HG03108 (cell line): Measurements from ENCODE around the gene CHRDL1.

ENCODE experiments used
- ATAC-seq: cut with Tn5 transposase; IDR thresholded peaks from one replicate; pipeline ENCODE4 v1.9.1; 2021; ENCODE audit warnings: moderate library complexity; ENCODE audit not compliant: unreplicated experiment

CHRDL1 gene

GRCh38 chrX:110743679-110744340 is 51.8 kb downstream of the CHRDL1 start:
- no peak for ATAC-seq

DNA sequence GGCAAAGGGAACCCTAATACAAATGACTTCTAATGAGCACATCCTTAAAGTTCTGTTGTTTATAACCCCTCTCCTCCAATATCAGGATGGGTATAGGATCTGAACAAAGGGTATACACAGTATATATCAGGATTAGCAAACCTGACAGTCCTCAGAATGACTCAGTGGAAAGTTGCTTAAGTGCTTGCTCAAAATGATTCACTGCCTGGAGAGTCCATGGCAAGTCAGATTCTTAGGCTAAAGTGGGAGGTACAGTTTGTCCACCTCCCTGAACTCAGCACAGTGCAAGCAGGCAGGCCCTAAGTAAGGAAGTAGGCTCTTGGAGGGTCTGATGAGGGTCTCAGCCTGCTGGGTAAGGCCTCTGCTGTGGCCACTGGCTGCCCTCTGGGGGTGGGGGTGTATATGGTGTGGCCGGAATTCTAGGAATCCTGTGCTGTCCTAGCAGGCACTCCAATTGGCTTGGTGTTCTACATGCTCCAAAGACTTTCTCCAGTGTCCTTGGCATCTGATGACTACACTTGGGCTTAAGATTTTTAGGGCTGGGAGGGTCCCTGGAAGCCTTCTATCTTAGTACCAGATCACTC is 54.3 kb downstream of the CHRDL1 start:
- no peak for ATAC-seq

GRCh38 chrX:110734894-110735541 is 60.6 kb downstream of the CHRDL1 start:
- ATAC-seq = no peak

DNA sequence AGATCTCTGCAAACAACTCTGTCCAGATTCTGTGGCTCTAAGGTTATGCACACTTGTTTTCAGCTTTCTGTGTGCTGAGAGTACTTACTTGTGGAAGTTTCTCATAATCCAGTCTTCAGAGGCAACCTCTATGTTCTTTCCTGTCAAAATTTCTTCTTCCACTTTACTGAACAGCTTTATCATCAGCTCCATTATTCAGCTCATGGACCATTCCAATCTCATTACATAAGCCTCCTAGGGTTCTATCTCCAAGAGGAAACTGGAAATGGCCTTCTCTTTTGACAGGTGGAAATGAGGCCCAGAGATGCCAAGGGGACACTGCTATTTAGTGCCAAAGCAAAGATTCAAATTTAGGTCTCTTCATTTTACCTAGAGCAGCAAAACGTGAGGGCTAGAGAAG is 61.3 kb downstream of the CHRDL1 start:
- no peak for ATAC-seq

DNA sequence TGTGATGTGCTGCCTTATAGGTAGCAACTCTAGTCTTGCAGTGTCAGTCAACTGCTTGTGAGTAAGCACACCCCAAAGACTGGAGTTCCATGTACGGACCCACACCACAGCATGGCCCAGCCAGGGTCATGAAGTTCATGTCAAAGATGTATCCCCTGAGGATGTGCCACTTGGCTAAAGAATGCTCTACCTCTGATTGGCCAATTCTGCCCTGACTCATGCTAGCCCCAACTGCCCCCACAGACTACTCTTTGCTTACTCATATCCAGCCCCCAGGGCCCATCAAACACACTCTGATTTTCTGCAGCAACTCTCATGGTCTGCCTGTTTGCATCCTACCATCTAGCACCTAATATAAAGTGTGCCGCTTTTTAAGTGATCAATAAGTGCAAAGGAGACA is 62.5 kb downstream of the CHRDL1 start:
- ATAC-seq = no peak

- no peak for ATAC-seq
Measured at GRCh38 chrX:110732266-110732665, 63.4 kb downstream of the CHRDL1 start.

- ATAC-seq = no peak
Measured at GRCh38 chrX:110723844-110724243, 71.8 kb downstream of the CHRDL1 start.

- ATAC-seq = no peak
Measured at GRCh38 chrX:110722135-110722534, 73.5 kb downstream of the CHRDL1 start.

DNA sequence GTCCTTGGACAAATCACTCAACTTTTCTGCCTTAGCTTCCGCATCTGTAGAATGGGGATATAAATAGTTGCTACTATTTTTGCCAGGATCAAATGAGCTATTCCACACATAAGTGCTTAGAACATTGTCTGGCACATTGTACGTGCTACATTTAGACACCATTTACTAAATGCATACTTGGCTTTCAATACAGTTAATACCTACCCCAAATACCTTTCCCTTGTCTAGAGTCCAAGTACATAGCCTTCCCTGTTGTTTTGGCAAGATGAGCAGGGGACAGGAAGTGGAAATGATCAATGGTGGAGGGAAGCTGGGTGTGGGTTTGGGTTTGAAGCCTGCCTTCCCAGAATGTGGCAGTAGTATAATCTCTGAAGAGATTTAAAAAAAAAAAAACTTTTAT is 82.0 kb downstream of the CHRDL1 start:
- ATAC-seq = no peak

DNA sequence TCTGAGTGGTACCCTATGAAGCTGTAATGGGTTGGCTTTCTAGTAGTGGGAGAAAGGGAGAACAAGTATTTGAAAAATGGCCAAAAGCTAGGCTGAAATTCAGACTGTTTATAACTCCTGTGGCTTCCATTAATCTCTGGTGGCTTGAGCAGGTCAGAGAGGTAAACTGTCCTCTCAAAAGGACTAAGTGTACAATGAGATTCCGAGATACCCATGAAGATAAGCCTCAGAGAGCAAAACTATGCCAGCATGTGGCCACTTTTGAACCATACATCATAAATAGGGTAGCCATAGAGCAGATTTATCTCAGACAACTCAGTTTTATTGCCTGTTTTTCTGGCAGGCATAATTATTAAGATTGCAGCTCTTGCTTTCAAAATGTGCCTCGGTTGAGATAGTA is 89.2 kb downstream of the CHRDL1 start:
- no peak for ATAC-seq

DNA sequence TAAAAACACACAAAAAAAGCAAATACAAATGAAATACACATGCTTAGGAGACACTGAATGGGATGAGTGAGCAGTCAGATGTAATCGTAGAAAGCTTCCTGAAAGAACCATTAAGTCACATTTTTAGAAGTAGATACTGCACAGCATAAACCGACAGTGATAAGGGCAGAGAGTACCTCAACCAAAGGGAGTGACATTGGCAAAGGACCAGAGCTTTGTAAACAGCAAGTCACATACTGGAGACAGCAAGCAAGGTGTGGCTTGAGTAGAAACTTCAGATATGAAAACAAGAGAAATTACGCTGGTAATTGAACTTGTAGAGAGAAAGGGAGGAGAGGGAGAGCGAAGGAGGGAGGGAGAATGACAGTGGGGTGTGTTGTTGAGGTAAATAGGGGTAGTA is 92.0 kb downstream of the CHRDL1 start:
- ATAC-seq = no peak

DNA sequence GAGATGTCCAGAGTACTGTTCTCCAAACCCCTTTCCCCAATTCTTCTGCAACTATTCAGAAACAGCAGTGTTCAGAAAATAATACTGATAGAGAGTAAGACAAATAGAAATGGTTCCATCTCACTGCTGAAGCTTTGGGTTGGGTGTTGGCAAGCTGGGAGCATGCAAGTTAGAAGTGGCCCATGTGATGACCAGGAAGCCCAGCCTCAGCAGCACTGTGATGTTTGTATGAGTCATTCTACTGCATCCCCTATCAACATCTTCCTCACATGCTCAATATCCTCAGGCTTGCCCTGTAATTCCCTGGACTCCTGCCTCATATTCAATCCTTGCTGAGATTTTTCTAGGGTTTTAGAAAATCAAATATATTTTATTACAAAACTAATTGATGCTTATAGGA is 96.5 kb downstream of the CHRDL1 start:
- ATAC-seq = peak; percentile 16

- peak; percentile 56 for ATAC-seq
Measured at GRCh38 chrX:110698696-110699095, 96.9 kb downstream of the CHRDL1 start.

DNA sequence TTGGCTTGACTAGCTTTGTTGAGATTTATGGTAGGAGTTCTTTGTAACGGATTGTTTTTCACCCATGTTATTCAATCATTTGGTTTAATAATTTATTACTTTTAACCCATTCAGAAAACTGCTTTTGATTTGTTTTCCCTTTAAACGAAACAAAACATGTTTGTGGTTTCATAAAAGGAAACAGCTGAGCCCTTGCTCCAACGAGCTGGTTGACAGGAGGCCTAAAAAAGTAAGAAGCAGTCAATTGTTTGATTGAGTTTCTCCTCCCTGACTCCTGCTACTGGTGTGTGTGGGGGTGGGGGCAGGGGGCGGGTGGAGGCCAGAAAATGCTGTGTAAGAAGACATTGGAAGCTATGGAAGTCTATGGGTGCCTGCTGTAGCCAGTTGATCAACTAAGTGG is 102.8 kb downstream of the CHRDL1 start:
- no peak for ATAC-seq

DNA sequence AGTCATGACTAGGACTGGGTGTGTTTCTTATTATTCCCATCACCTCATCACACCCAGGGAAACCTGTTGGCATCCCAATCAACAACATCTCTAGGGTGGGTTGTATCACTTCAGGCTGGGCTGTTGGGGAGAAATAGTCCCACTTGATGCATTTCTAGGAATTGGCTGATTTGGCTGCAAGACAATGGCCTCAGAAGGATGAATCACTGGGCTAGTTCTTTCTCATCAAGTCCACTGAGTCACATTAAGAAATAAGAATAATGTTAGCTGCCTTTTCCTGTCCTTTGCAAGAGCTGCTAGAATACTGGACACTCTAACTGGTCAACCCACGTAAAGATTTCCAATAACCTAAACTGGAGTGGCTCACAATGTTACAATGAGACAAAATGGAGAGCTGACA is 104.2 kb downstream of the CHRDL1 start:
- ATAC-seq = no peak

DNA sequence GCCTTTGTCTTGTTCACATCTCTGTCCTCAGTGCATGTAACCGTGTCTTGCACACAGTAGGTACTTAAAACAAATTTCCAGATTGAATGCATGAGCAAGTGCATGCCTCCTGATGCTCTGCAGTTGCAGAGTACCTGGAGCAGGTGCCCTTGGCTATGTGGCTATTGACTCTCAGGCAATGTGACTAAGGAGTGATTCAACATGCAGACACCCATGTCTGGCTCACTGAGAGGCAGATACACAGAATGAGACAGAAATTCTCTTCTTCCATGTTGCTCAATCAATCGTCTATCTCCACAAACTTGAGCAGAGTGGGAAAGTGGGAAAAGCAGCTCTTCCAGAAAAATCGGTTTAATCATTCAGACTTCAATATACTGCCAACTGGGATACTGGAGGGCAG is 111.0 kb downstream of the CHRDL1 start:
- ATAC-seq = no peak

- no peak for ATAC-seq
Measured at GRCh38 chrX:110683925-110684324, 111.7 kb downstream of the CHRDL1 start.

DNA sequence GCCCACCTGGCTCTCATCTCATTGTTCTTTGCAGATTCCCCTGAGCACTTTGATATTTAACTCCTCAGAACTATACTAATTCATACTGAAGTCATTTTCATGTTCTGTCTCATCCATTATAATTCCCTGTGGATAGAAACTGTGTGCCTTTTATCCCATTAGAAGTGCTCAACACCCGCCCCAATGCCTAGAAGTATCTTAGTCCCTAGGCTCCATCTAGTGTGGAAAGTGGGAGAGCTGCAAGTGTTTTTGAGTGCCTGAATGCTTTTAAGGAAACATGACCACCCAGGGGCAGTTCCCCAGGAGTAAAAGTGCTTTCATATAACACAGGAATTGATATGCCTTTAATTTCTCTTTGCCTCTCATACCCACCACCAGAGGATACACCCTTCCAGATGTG is 117.0 kb downstream of the CHRDL1 start:
- ATAC-seq = no peak

- no peak for ATAC-seq
Measured at GRCh38 chrX:110675886-110676285, 119.7 kb downstream of the CHRDL1 start.

GRCh38 chrX:110671068-110671803 is 124.4 kb downstream of the CHRDL1 start:
- ATAC-seq = peak; percentile 93

DNA sequence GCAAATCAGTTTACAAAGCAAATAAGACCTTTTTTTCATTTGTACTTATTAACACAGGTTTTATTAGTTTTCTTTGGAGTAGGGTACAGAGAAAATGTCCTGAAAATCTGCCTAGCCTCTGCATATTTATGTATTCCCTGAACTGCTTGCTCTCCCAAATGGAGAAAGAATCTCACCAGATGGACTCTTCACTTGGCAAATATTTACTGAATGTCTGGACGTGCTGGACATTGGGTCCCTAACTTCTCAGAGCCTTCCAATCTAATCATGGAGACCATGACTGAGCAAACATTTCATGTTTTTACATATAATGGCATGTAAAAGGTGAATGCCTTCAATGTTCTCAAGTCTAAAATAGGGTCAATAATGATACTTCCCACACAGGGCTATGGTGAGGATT is 126.0 kb downstream of the CHRDL1 start:
- ATAC-seq = no peak

GRCh38 chrX:110667706-110668105 is 127.9 kb downstream of the CHRDL1 start:
- ATAC-seq = no peak
